Right lobe of liver (tissue), 4 donors: Measurements from ENCODE around the gene NKX3-2.

Experiments
- CTCF ChIP-seq, 4 donors: fragments of 200-600 bp in 3 of 4; fragments of 450-650 bp in 1 of 4; IDR thresholded peaks; one replicate each; pipeline versions ENCODE4 v1.5.1 to v1.8.0; 2016 to 2022; ENCODE audit warnings: antibody characterized with exemption in 4 of 4, mild to moderate bottlenecking in 2 of 4
- POLR2A ChIP-seq: fragments of 450-650 bp; IDR thresholded peaks from one replicate; pipeline ENCODE4 v1.6.1; 2017; ENCODE audit warnings: antibody characterized with exemption, mild to moderate bottlenecking
- donor health status: DM: no; HTN: no; CAD: no.
- donor health status: DM: no; HTN: no; CAD: no.
- donor health status: DM: no; HTN: yes; CAD: no.

- TF ChIP-seq CTCF (IDR thresholded peaks at IDR 0.05) (no peak), POLR2A (no peak)
These were observed 14.6 kb upstream of the NKX3-2 start for GRCh38 chr4:13558881-13559280.
